GM19328 (cell line): ENCODE data around the gene SLC10A7.

Source experiments
- ATAC-seq: cut with Tn5 transposase; IDR thresholded peaks from one replicate; pipeline ENCODE4 v1.9.1; 2021; ENCODE audit warnings: mild to moderate bottlenecking, moderate library complexity; ENCODE audit not compliant: unreplicated experiment

SLC10A7 gene

GRCh38 chr4:146224326-146224966 lies 297.3 kb downstream of the SLC10A7 start:
- no peak for ATAC-seq

- ATAC-seq = no peak
Measured at GRCh38 chr4:146222313-146222712, 299.4 kb downstream of the SLC10A7 start.

GRCh38 chr4:146214238-146214637 lies 307.5 kb downstream of the SLC10A7 start, which contains the start of gene REELD1:
REELD1 (plus strand) TSS chr4:146214538; CDS start chr4:146216953, 2,415 bp downstream.
- ATAC-seq = no peak

GRCh38 chr4:146212781-146213180 lies 309.0 kb downstream of the SLC10A7 start:
- no peak for ATAC-seq

- no peak for ATAC-seq
Measured at GRCh38 chr4:146211440-146211839, 310.3 kb downstream of the SLC10A7 start.

- ATAC-seq = no peak
Measured at GRCh38 chr4:146210890-146211289, 310.9 kb downstream of the SLC10A7 start.

DNA sequence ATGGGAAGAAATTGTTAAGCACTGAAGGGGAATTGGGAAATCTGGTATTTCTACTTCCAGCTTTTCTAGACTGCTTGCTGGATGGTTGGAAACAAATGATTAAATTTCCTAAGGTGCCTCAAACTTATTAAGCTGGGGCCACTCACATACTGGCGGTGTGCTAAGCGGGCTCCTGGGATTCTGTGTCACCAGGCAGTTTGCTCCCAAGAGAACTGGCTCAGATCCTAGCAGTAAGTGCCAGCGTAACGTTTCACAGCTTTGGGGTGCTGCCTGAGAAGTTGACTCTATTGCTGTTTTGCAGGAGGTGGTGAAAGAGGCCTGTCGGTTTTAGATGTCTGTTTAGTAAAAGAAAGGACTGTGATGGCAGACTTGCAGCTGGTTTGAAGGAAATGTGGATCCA lies 314.3 kb downstream of the SLC10A7 start:
- no peak for ATAC-seq
